IPS-18c (cell line): ENCODE results near the gene RBM34.
"Not testable (repeated sequence)": the region's sequence is repeated elsewhere in the genome, so short reads cannot be mapped to it uniquely, and the experiment has no call there.

Experiments used
- H3K4me3 ChIP-seq: 2 replicates; pipeline ENCODE4 v1.7.0; 2013; ENCODE audit warnings: low read depth, mild to moderate bottlenecking, low read length, moderate library complexity; ENCODE audit not compliant: insufficient read depth
- H3K9me3 ChIP-seq: one replicate; pipeline ENCODE4 v1.6.1; 2013; ENCODE audit warnings: mild to moderate bottlenecking, low read length, moderate library complexity; ENCODE audit not compliant: control insufficient read depth, insufficient read depth

The RBM34 gene

DNA sequence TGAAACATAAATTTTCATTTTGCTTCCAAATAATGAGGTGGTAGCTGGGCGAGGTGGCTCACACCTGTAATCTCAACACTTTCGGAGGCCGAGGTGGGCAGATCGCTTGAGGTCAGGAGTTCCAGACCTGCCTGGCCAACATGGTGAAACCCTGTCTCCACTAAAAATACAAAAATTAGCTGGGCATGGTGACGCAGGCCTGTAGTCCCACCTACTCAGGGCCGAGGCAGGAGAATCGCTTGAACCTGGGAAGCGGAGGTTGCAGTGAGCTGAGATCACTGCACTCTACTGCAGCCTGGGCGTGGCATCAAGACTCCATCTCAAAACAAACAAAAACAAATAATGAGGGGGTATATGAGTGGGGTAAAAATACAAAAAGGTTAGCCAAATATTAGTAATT lies 1.1 kb downstream of the RBM34 start:
- H3K4me3 ChIP-seq, H3K9me3 ChIP-seq: not testable (repeated sequence)

DNA sequence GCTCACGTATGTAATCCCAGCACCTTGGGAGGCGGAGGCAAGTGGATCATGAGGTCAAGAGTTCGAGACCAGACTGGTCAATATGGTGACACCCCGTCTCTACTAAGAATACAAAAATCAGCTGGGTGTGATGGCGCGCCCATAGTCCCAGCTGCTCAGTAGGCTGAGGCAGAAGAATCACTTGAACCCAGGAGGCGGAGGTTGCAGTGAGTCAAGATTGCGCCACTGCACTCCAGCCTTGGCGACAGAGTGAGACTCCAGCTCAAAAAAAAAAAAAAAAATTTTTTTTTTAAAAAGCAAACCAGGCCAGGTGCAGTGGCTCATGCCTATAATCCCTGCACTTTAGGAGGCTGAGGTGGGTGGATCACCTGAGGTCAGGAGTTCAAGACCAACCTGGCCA lies 1.8 kb downstream of the RBM34 start:
- H3K4me3 ChIP-seq, H3K9me3 ChIP-seq: not testable (repeated sequence)

DNA sequence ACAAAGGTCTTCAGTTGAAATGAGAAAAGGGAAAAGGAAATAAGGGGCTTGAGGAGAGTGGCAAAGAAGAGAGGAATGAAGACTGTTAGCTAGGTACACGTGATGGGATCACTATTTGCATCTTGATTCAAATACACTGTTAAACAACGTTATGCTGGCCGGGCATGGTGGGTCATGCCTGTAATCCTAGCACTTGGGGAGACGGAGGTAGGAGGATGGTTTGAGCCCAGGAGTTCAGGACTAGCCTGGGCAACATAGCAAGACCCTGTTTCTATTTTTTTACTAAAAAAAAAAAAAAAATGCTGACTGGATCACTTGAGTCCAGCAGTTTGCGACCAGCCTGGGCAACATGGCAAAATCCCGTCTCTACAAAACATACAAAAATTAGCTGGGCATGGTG lies 2.4 kb downstream of the RBM34 start:
- H3K4me3 ChIP-seq: no peak overlapping the region

GRCh38 chr1:235157150-235157549 lies 3.9 kb downstream of the RBM34 start:
- Histone ChIP-seq H3K4me3 (no peak overlapping the region), H3K9me3 (no peaks in the 10 kb centered on the region)

More for the DNA sequence above, 2.4 kb downstream of the RBM34 start:
- no peaks in the 10 kb centered on the region for H3K9me3 ChIP-seq

- H3K4me3 ChIP-seq: no peak overlapping the region
These were observed 4.3 kb downstream of the RBM34 start for GRCh38 chr1:235156740-235157139.

DNA sequence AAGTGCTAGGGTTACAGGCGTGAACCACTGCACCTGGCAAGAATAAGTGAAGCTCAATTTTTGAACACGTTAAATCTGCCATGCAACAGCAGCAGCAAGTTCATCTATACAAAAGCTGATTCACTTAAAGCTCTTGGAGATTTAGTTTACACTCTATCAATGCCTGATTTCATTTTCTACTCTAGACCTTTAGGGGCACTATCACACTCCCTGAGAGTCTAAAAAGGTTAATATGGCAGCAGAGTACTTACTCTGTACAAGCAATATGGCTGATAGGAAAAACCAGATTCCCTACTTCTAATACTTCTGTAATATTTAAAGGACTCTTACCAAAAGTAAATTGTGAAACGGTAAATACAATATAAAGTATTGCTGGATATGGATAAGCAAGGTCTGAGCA lies 4.8 kb downstream of the RBM34 start:
- H3K9me3 ChIP-seq: no peaks in the 10 kb centered on the region
- H3K4me3 ChIP-seq: no peak overlapping the region

More at GRCh38 chr1:235156740-235157139, 4.3 kb downstream of the RBM34 start:
- H3K9me3 ChIP-seq: no peaks in the 10 kb centered on the region

- no peaks in the 10 kb centered on the region for H3K9me3 ChIP-seq
- no peak overlapping the region for H3K4me3 ChIP-seq
These were observed 8.8 kb downstream of the RBM34 start for GRCh38 chr1:235152235-235152634.

- H3K9me3 ChIP-seq: no peaks in the 10 kb centered on the region
These were observed 10.0 kb downstream of the RBM34 start for GRCh38 chr1:235151033-235151432.

GRCh38 chr1:235149824-235150223 lies 11.2 kb downstream of the RBM34 start:
- Histone ChIP-seq H3K9me3 (no peaks in the 10 kb centered on the region), H3K4me3 (no peak overlapping the region)

More at GRCh38 chr1:235151033-235151432, 10.0 kb downstream of the RBM34 start:
- no peak overlapping the region for H3K4me3 ChIP-seq

GRCh38 chr1:235147269-235147668 lies 13.8 kb downstream of the RBM34 start:
- no peak overlapping the region for H3K4me3 ChIP-seq
- no peaks in the 10 kb centered on the region for H3K9me3 ChIP-seq

DNA sequence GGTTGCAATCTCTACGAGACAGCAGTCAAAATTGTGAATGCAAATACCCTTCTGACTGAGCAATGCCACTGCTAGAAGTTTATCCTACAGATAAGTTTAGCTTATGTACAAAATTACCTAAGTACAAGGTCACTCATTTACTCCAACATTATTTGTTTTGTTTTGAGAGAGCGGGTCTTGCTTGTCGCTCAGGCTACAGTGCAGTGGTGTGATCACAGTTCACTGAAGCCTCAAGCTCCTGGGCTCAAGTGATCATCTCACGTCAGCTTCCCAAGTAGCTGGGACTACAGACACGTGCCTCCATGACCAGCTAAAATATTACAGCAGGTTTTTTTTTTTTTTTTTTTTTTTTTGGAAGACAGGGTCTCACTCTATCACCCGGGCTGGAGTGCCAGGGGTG lies 15.4 kb downstream of the RBM34 start:
- no peaks in the 10 kb centered on the region for H3K9me3 ChIP-seq
- no peak overlapping the region for H3K4me3 ChIP-seq

GRCh38 chr1:235142991-235143390 lies 18.1 kb downstream of the RBM34 start:
- H3K4me3 ChIP-seq: no peak overlapping the region
- no peaks in the 10 kb centered on the region for H3K9me3 ChIP-seq

- H3K9me3 ChIP-seq: no peaks in the 10 kb centered on the region
- H3K4me3 ChIP-seq: no peak overlapping the region
These were observed 21.7 kb downstream of the RBM34 start for GRCh38 chr1:235139315-235139714.

GRCh38 chr1:235138821-235139220 lies 22.2 kb downstream of the RBM34 start:
- Histone ChIP-seq H3K9me3 (no peaks in the 10 kb centered on the region), H3K4me3 (no peak overlapping the region)

GRCh38 chr1:235136111-235136510 lies 24.9 kb downstream of the RBM34 start:
- Histone ChIP-seq H3K4me3 (no peak overlapping the region), H3K9me3 (no peaks in the 10 kb centered on the region)

DNA sequence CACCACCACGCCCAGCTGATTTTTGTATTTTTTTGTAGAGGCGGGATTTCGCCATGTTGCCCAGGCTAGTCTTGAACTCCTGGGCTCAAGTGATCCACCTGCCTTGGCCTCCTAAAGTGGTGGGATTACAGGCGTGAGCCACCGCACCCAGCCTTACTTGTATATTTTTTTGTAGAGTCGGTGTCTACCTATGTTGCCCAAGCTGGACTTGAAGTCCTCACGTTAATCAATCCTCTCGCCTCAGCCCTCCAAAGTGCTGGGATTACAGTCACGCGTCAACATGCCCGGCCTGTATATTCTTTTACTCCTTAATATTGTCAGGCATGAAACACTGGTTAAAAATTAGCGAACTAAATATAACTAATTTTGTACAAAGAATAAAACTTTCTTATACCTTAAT lies 26.9 kb downstream of the RBM34 start:
- no peaks in the 10 kb centered on the region for H3K9me3 ChIP-seq
- no peak overlapping the region for H3K4me3 ChIP-seq

DNA sequence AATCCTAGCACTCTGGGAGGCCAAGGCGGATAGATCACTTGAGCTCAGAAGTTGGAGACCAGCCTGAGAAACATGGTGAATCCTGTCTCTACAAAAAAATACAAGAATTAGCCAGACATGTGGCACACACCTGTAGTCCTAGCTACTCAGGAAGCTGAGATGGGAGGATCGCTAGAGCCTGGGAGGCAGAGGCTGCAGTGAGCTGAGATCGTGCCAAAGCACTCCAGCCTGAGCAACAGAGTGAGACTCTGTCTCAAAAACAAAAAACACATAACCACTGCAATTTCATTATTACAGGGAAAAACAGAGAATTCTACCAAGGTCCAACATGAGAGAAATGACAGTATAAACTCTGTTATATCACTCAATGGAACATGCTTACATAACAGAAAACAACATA lies 28.0 kb downstream of the RBM34 start:
- no peaks in the 10 kb centered on the region for H3K9me3 ChIP-seq

GRCh38 chr1:235131961-235132360 lies 29.1 kb downstream of the RBM34 start:
- H3K9me3 ChIP-seq: no peaks in the 10 kb centered on the region

More for the DNA sequence above, 28.0 kb downstream of the RBM34 start:
- H3K4me3 ChIP-seq: no peak overlapping the region

GRCh38 chr1:235130766-235131270 lies 30.2 kb downstream of the RBM34 start:
- Histone ChIP-seq H3K9me3 (no peaks in the 10 kb centered on the region), H3K4me3 (no peak overlapping the region)

More at GRCh38 chr1:235131961-235132360, 29.1 kb downstream of the RBM34 start:
- no peak overlapping the region for H3K4me3 ChIP-seq
